NCI-H2227 (cell line): Measurements from ENCODE around the gene MYO3B.
"Not testable (repeated sequence)": the region's sequence is repeated elsewhere in the genome, so short reads cannot be mapped to it uniquely, and the experiment has no call there.

ENCODE experiments used
- DNase-seq: peaks from one replicate; lab custom pipeline; 2025; ENCODE audit not compliant: unreplicated experiment; lab: John Stamatoyannopoulos, UW

Gene MYO3B

GRCh38 chr2:170336408-170336807, 158.5 kb downstream of the MYO3B start:
- DNase-seq = no peak

GRCh38 chr2:170336916-170337315, 159.0 kb downstream of the MYO3B start:
- DNase-seq = no peak

- peak; percentile 57 for DNase-seq
Observed at GRCh38 chr2:170339322-170339721, 161.4 kb downstream of the MYO3B start.

- no peak for DNase-seq
Observed at GRCh38 chr2:170339750-170340692, 162.1 kb downstream of the MYO3B start.

DNA sequence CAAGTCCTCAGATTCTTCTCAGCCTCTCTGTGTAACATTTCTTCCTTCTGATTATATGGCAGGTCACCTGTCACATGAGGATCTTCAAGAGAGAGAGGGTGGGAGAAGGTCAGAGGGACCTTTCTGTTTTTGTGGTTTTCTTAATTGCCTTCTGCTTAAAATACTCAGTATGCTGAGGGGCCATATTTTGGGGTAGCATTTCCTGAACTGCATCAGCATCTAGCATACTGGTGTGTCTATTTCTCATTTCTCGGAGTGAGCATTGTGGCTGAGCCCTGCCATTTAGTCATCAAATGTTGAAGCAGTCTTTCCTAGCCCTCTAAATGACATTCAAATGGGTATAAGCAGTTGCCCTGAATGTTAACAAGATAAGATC, 162.7 kb downstream of the MYO3B start:
- no peak for DNase-seq

DNA sequence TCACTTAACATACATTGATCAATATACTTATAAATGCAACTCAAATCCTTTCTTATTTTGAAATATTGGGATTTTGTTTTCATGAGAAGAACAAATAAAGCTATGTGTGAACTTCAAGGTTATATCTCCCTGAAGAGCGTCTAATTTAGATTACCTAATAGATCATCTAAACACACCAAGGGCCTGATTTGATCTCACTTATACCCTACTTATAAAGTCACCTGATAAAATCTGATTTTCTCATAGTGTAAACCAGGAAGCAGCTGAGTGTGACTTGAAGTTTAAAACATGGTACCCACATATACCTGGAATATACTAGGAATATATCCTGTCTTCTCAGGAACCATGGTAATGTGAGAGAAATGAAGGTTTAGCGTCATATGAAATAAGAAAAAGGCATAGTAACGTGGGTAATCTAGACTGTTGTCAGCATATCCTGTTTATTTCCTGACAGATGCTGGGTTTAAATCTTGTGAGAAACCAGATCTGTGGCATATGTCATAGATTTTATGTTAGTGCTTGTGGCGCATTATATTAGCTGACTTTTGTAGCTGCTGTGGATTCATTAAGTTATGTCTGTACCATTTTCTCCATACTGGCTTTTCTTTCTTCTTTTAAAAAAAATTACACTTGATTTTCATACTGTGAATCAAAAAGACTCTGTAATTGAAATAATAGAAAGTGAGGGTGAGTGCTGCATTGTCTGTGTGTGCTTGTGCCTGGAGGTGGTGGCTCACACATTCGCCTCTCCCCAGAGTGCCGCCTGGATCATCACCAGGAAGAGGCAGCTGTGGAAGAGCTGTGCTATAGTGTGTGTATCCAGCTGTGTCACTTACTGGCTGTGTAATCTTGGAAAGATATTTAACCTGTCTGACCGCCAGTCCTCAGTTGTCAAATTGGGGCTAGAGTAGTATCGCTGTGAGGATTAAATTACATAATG, 164.0 kb downstream of the MYO3B start:
- peak; percentile 65 for DNase-seq

- DNase-seq = no peak
Observed at GRCh38 chr2:170344663-170345346, 166.9 kb downstream of the MYO3B start.

GRCh38 chr2:170345607-170346006, 167.7 kb downstream of the MYO3B start:
- DNase-seq = no peak

- not testable (repeated sequence) for DNase-seq
Observed at GRCh38 chr2:170349269-170349668, 171.3 kb downstream of the MYO3B start.

DNA sequence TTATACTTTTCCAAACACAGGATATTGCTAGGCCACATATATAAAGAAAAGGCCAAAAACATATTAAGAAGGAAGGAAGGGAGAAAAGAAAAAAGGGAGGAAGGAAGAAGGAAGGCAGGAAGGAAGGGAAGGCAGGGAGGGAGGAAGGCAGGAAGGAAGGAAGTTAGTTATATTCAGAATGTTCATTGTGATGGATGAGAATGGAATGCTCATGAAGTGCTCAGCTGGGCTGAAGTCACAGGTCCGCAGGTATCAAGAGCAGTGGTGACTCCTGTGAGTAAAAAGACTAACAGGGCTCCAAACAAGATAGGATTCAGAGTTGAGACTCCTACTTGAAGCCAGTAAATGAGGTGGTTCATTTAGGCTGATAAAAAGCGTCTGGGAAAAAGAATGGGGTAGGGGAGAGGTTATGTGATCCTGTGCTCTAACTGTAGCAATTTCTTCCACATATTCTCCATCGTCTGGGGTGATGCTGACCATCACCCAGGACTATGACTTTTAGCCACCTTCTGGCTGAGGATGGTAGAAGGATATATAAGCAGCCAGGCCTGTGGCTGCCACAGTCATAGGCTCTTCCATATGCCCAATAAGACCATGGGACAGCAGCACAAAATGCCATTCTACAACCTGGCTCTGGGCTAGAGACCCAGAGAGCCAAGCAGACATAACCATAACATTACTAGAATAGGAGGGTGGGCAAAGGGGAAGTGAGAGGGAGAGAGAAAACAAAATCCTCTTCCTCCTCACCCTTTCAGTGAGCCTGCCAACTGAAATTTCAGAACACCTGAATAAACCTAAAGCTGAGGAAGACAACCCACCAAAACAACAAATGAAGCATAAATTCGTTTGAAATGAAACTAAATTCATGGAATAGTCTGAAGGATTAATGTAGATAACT, 173.2 kb downstream of the MYO3B start:
- DNase-seq = no peak

DNA sequence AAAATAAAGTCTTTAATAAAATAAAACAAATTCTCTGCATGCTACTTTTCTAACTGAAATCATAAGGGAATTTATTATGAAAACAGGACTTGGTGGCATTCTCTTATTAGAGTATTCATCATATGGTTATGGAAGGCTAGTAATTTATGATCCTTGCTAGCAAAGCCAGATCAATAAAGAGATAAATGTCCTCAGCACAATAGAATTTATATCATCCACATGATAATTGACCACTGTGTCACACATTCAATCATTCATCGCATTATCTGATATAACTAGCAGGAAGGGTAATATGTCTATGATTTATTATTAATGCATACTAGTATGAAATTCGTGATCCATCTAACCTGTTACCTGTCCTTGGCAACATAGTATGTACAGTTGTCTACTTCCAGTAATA, 175.8 kb downstream of the MYO3B start:
- no peak for DNase-seq

DNA sequence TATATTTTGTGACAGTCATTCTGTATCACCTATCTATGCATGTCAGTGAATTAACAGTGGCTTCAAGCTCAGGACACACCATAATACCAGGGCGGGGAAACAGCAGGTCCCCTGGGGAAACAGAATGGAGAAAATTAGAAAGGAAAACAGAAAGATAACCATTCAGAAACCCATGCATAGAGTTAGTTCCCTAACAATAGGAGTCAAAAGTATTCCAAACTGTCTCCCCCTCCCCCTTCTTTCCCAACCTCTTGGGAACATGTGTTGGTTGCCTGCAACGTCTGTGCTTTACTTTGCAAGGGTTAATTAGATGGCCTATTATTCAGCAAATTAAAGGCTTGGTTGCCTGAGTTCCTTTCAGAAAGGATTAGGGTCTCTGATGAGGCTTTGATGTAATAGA, 176.4 kb downstream of the MYO3B start:
- DNase-seq = peak; percentile 71

GRCh38 chr2:170354855-170355780, 177.2 kb downstream of the MYO3B start:
- peak; percentile 88 for DNase-seq

DNA sequence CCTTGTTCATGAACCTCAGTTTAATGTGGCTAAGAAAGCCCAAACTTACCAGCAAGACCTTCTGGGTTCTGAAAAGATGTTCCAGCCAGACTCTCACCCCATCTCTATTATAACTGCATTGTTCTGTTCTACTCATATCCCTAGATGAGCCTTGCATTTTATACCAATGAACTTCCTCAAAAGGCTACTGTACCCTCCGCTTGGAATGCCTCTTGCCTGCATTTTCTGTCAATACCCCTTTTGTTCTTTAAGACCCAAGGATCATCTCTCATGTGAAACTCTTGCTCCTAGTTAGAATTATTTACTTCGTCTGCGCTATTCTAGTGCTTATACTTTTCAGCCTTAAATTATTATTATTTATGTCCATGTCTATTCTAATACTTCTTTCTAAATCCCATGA, 181.5 kb downstream of the MYO3B start:
- no peak for DNase-seq

DNA sequence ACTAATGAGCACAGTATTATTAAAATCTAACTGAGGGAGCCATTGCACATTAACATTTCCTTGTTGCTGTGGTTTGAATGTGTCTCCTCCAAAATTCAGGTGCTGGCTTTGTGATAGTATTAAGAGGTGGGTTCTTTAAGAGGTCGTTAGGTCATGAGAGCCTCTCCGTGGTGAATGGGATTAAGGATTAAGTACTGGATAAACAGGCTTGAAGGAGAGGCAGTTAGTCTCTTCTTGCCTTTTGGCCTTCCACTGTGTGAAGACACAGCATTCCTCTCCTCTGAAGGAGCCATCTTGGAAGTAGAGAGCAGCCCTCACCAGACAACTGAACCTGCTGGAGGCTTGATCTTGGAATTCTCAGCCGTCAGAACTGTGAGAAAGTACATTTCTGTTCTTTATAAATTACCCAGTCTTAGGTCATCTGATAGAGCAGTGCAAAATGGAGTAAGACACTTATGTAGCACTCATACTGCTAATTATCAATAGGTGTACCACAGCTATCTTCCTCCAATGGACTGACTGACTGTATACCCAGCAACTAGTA, 182.7 kb downstream of the MYO3B start:
- no peak for DNase-seq

DNA sequence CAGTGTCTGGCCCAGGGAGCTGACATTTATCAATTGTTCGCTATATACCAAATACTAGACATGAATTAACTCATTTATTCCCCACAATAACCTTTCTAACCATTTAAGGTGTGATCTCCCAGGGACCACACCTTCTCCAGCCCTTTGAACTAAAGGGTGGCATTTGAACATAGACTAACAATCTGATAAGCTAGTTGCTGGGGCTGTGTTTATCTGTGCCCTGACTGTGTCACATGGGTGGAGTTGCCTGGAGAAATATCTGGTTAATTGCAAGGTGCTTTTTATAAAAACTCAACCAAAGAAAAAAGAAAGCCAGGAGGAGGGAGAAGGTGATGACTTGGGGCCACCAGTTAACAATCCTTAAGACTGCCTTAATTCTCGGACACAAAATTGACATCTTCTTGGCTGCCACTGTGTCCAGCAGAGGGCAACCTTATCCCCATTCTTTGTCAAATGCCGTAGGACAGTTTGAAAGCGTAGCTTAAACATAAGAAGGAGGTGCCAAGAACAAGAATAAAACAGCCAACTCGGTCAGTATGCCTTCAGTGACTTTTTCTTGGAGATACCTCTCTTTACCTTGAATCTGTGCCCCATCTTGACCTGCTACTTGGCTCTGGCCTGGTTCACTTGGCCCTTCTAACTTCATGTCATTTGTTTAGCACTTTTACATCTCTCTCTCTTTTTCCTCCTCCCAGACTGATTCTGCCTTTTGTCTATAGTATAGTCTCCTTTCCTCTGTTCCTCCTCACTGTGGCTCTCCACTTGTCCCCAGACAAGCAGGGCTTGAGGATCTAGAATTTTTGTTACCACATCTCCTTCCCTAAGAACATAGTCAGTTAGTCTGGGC, 183.4 kb downstream of the MYO3B start:
- DNase-seq = peak; percentile 87

DNA sequence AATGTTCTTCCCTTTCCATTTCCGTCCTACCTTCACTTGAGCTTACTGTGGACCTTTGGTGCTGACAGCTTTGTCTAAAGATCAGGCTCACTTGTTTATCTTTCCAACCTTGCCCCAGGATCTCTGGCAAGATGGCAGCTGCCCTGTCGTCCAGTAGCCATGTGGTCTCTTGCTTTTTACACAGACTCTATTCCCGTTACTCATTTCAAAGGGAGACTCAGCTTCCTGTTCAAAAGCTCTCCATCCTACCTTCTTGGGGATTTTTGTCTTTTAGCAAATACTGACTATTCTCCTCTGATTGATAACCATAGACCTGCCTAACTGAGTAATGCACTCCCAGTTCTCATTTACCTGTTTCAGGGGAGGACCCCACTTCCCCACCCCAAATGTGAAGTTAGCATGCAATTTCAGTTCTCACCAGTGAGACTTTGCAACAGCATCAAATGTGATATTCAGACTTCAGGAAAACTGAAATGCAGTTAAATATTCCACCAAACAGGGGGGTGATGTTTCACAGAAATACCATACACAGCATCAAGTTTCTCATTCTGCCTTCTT, 184.4 kb downstream of the MYO3B start:
- no peak for DNase-seq
